ENCODE results near the gene LTBP3. TPM values are rescaled to one million over a fixed set of nuclear protein-coding genes. Genes with fewer than 3 reads are reported as not detected.
A peak's percentile ranks its signal among the peaks of the same experiment; 100 is the strongest.

The LTBP3 gene
- total and polyA plus RNA-seq, 9 of the 15 experiments (the other 6 are each of a cell fraction or from before 2014, with no cell fraction given), result 0.06 to 20.5 (median 4.8) TPM

DNA sequence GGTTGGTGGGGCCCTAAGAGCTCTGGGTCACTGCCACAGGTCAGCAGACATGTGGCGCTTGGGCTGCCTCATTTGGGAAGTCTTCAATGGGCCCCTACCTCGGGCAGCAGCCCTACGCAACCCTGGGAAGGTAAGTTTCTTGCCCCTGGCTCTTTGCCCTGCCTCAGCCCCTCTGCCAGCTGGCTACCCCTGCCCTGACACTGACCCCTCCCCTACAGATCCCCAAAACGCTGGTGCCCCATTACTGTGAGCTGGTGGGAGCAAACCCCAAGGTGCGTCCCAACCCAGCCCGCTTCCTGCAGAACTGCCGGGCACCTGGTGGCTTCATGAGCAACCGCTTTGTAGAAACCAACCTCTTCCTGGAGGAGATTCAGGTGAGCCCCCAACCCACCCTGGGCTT lies 31.4 kb downstream of the LTBP3 start:
- H3K27me3 ChIP-seq (ENCODE audit: control insufficient read depth in 2 of 2, insufficient read depth in 2 of 2, low read length in 2 of 2), result no peaks in the 10 kb centered on the region
- peaks cover 37 to 39% of the 10 kb centered on the region in 2 experiments for H3K4me1 ChIP-seq (replicated peaks in 1 of 2; ENCODE audit: control insufficient read depth in 2 of 2, insufficient read depth in 2 of 2, low read length in 2 of 2)
- no peak overlapping the region for H3K4me2 ChIP-seq (ENCODE audit: insufficient read depth, low read length)
- H3K9ac ChIP-seq (ENCODE audit: insufficient read depth in 1 of 2, low read depth in 2 of 2, low read length in 2 of 2), result peak overlapping the region in 1 of 2 experiments; percentile 94; a peak in 2 of 4 replicates
- ChIA-PET POLR2A (interaction anchor here (0.6 to 6.5 kb wide), 7 partner anchors 9 to 102 kb away, joined by 3 to 48 read pairs (median 4); partner anchors contain the start of genes MALAT1 and NEAT1), CTCF (ENCODE audit: low intra/inter-chr PET ratio) (no interaction called here)
- BruUV-seq (replicated peaks), result no TSS peak
- WGBS (ENCODE audit: insufficient coverage, low coverage, missing lambda C conversion rate), result 100% methylated on average over 7 of the region's 8 CpGs
- DNase-seq (ENCODE audit: extremely low read depth in 1 of 4, low spot score in 3 of 4) (no peak), ATAC-seq (no peak), FAIRE-seq (no peak)
- TF ChIP-seq NEUROD1 (IDR thresholded peaks at IDR 0.05; ENCODE audit: borderline replicate concordance, low read depth, low read length, partially characterized antibody) (no peak), RBFOX2 (IDR thresholded peaks at IDR 0.05; ENCODE audit: low read depth, low read length) (0 out of 2 replicates have a peak, but pooled peaks have one; percentile 2), U2AF1 (optimal IDR thresholded peaks at IDR 0.05; ENCODE audit: low read depth, low read length) (no peak), ERF (CRISPR knock-in tag; IDR thresholded peaks at IDR 0.05) (no peak), GABPB2 (CRISPR knock-in tag; conservative IDR thresholded peaks at IDR 0.05) (no peak), TAF7 (tag; IDR thresholded peaks at IDR 0.05) (no peak), CXXC5 (CRISPR knock-in tag; IDR thresholded peaks at IDR 0.05) (no peak)
- TF ChIP-seq, protein P1, sequence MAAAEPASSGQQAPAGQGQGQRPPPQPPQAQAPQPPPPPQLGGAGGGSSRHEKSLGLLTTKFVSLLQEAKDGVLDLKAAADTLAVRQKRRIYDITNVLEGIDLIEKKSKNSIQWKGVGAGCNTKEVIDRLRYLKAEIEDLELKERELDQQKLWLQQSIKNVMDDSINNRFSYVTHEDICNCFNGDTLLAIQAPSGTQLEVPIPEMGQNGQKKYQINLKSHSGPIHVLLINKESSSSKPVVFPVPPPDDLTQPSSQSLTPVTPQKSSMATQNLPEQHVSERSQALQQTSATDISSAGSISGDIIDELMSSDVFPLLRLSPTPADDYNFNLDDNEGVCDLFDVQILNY (CRISPR knock-in tag; IDR thresholded peaks at IDR 0.05), result no peak
- no peak overlapping the region for H2AFZ ChIP-seq (ENCODE audit: low read depth, low read length)
- no peak overlapping the region for H3K27ac ChIP-seq (ENCODE audit: extremely low read depth, low read depth, low read length)
- H4K20me1 ChIP-seq (replicated peaks; ENCODE audit: control insufficient read depth, insufficient read depth, low read length), result 0 out of 2 replicates have a peak, but pooled peaks cover 7% of the 10 kb centered on the region
- H3K36me3 ChIP-seq (ENCODE audit: control insufficient read depth, insufficient read depth, low read length), result peaks cover 52% of the 10 kb centered on the region; the same call in 2 of the 3 replicates
- no peaks in the 10 kb centered on the region for H3K9me3 ChIP-seq (replicated peaks; ENCODE audit: control insufficient read depth, insufficient read depth, low read depth, low read length)
- intact Hi-C loops (cut with micrococcal nuclease) (loop anchor here (5.0 kb wide), 1 partner anchor 46 kb away; the partner anchor contains the start of genes FAM89B and ZNRD2), in situ Hi-C loops (cut with MboI) (no loop called here)
- no peak overlapping the region for H3K4me3 ChIP-seq
- H3K79me2 ChIP-seq (ENCODE audit: control insufficient read depth, insufficient read depth, low read length), result peaks cover 26% of the 10 kb centered on the region
- H3K9me1 ChIP-seq (ENCODE audit: control insufficient read depth, insufficient read depth, low read length), result peaks cover 4% of the 10 kb centered on the region
